HepG2 (cell line): ENCODE measurements around the gene SOAT2. TPM values are rescaled to one million over a fixed set of nuclear protein-coding genes. Genes with fewer than 3 reads are reported as not detected.

Experiments used
- BCLAF1 ChIP-seq: fragments of 450-650 bp; IDR thresholded peaks from 2 replicates; pipeline ENCODE4 v1.6.1; 2017; ENCODE audit warnings: mild to moderate bottlenecking
- DNMT3B ChIP-seq: conservative IDR thresholded peaks from 2 replicates; pipeline ENCODE4 v1.6.1; 2016; ENCODE audit warnings: missing biosample characterization, control low read depth
- E2F1 ChIP-seq: sonication (generic); formaldehyde crosslinking; IDR thresholded peaks from 2 replicates; pipeline ENCODE4 v1.5.0; 2020; ENCODE audit warnings: missing genetic modification reagents
- ETV6 ChIP-seq: sonication (generic); formaldehyde crosslinking; conservative IDR thresholded peaks from 2 replicates; pipeline ENCODE4 v1.4.0; 2020; ENCODE audit warnings: missing genetic modification reagents
- FOXK2 ChIP-seq: fragments of 450-650 bp; IDR thresholded peaks from 2 replicates; pipeline ENCODE4 v1.6.1; 2016
- IRF2 ChIP-seq: IDR thresholded peaks from 2 replicates; pipeline ENCODE4 v1.6.1; 2018; ENCODE audit warnings: missing genetic modification reagents, missing compliant biosample characterization
- JDP2 ChIP-seq: sonication (generic); formaldehyde crosslinking; IDR thresholded peaks from 2 replicates; pipeline ENCODE4 v1.8.1; 2022; ENCODE audit warnings: missing genetic modification reagents, borderline replicate concordance
- KDM4B ChIP-seq: sonication (generic); formaldehyde crosslinking; IDR thresholded peaks from 2 replicates; pipeline ENCODE4 v1.4.0; 2020; ENCODE audit warnings: missing genetic modification reagents
- MIXL1 ChIP-seq: IDR thresholded peaks from 2 replicates; pipeline ENCODE4 v1.6.1; 2016
- PAXIP1 ChIP-seq: sonication (generic); formaldehyde crosslinking; conservative IDR thresholded peaks from 2 replicates; pipeline ENCODE4 v1.4.0; 2020; ENCODE audit warnings: mild to moderate bottlenecking, missing genetic modification reagents, moderate library complexity
- PCBP2 ChIP-seq: fragments of 200-400 bp; formaldehyde crosslinking; optimal IDR thresholded peaks from 2 replicates; pipeline ENCODE3; 2018; ENCODE audit warnings: low read length, low read depth; ENCODE audit not compliant: poor library complexity, severe bottlenecking
- REL ChIP-seq: sonication (generic); formaldehyde crosslinking; conservative IDR thresholded peaks from 2 replicates; pipeline ENCODE4 v1.8.0; 2022; ENCODE audit warnings: mild to moderate bottlenecking, missing genetic modification reagents, moderate library complexity
- SALL1 ChIP-seq: sonication (generic); formaldehyde crosslinking; IDR thresholded peaks from 2 replicates; pipeline ENCODE4 v1.8.0; 2022; ENCODE audit warnings: mild to moderate bottlenecking, missing genetic modification reagents
- SMAD1 ChIP-seq: sonication (generic); formaldehyde crosslinking; IDR thresholded peaks from 2 replicates; pipeline ENCODE4 v1.4.0; 2020; ENCODE audit warnings: missing genetic modification reagents, low read depth, mild to moderate bottlenecking, borderline replicate concordance
- SMAD9 ChIP-seq: sonication (generic); formaldehyde crosslinking; IDR thresholded peaks from 2 replicates; pipeline ENCODE4 v1.5.1; 2020; ENCODE audit warnings: mild to moderate bottlenecking, missing genetic modification reagents
- SMARCE1 ChIP-seq: fragments of 450-650 bp; IDR thresholded peaks from 2 replicates; pipeline ENCODE4 v1.6.1; 2017; ENCODE audit warnings: borderline replicate concordance
- TARDBP ChIP-seq: sonication (generic); formaldehyde crosslinking; IDR thresholded peaks from 2 replicates; pipeline ENCODE4 v1.8.0; 2022; ENCODE audit warnings: mild to moderate bottlenecking, missing genetic modification reagents
- TBL1XR1 ChIP-seq: fragments of 150-350 bp; IDR thresholded peaks from 2 replicates; pipeline ENCODE4 v1.6.1; 2014; ENCODE audit warnings: borderline replicate concordance, low read length; ENCODE audit not compliant: partially characterized antibody
- ZBTB42 ChIP-seq: sonication (generic); formaldehyde crosslinking; IDR thresholded peaks from 2 replicates; pipeline ENCODE4 v1.5.0; 2020; ENCODE audit warnings: mild to moderate bottlenecking, missing genetic modification reagents
- ZFP91 ChIP-seq: sonication (generic); formaldehyde crosslinking; IDR thresholded peaks from 2 replicates; pipeline ENCODE4 v1.9.0; 2022; ENCODE audit warnings: missing genetic modification reagents, mild to moderate bottlenecking, borderline replicate concordance
- ZZZ3 ChIP-seq: sonication (generic); formaldehyde crosslinking; IDR thresholded peaks from 2 replicates; pipeline ENCODE4 v1.4.0; 2020; ENCODE audit warnings: missing genetic modification reagents, mild to moderate bottlenecking, borderline replicate concordance
- polyA plus RNA-seq, 8 experiments: library from polyadenylated mRNA; depleted of rRNA in 3 of 8; stranded (reverse) in 7 of 8; unstranded in 1 of 8; fragments of >200 nt; fragmentation: Illumina TruSeq in 4 of 8; extraction: Trizol in 4 of 8; gene quantifications; 2 replicates each; pipeline versions ENCODE4 v1.2.1 to v1.2.3, GENCODE V29; 2011 to 2016; ENCODE audit warnings: low read depth in 4 of 8, missing spikeins in 1 of 8, mixed read lengths in 1 of 8; ENCODE audit not compliant: insufficient read depth in 1 of 8
- total RNA-seq, 5 experiments: library from RNA; depleted of rRNA; stranded (reverse); fragments of >200 nt; fragmentation: Illumina TruSeq; extraction: Trizol; gene quantifications; 2 replicates each; pipeline ENCODE4 v1.2.3, GENCODE V29; 2016; ENCODE audit warnings: low read depth in 1 of 5

Gene SOAT2
- total and polyA plus RNA-seq, 2 of the 13 experiments (the other 11 are each of a cell fraction or from before 2014, with no cell fraction given), result 14.9 to 108 TPM

- TF ChIP-seq PAXIP1 (CRISPR knock-in tag), result peak; percentile 87
- TF ChIP-seq REL (CRISPR knock-in tag), result no peak
- no peak for TF ChIP-seq ZZZ3
- peak; percentile 65; the same call in 1 of the 2 replicates for TF ChIP-seq FOXK2
- TF ChIP-seq TBL1XR1, result no peak
- TF ChIP-seq JDP2 (CRISPR knock-in tag), result no peak
- peak; percentile 63; the same call in 1 of the 2 replicates for TF ChIP-seq MIXL1 (CRISPR knock-in tag)
- TF ChIP-seq E2F1 (CRISPR knock-in tag), result 0 out of 2 replicates have a peak, but pooled peaks have one; percentile 33
- peak; percentile 84 for TF ChIP-seq TARDBP (CRISPR knock-in tag)
- no peak for TF ChIP-seq BCLAF1
- TF ChIP-seq IRF2 (CRISPR knock-in tag), result 0 out of 2 replicates have a peak, but pooled peaks have one; percentile 30
- no peak for TF ChIP-seq SMARCE1
- TF ChIP-seq ETV6 (CRISPR knock-in tag), result no peak
- no peak for TF ChIP-seq SMAD1
- no peak for TF ChIP-seq DNMT3B (CRISPR knock-in tag)
- peak; percentile 77; the same call in 1 of the 2 replicates for TF ChIP-seq SALL1 (CRISPR knock-in tag)
- peak; percentile 72 for TF ChIP-seq ZFP91 (CRISPR knock-in tag)
- TF ChIP-seq ZBTB42 (CRISPR knock-in tag), result no peak
- no peak for TF ChIP-seq KDM4B (CRISPR knock-in tag)
- no peak for TF ChIP-seq SMAD9 (CRISPR knock-in tag)
- TF ChIP-seq PCBP2, result no peak
Observed at GRCh38 chr12:53061404-53062010, 41.8 kb upstream of the SOAT2 start (continued).
